ENCODE results near the gene MRPS27. TPM values are rescaled to one million over a fixed set of nuclear protein-coding genes. Genes with fewer than 3 reads are reported as not detected.

Gene MRPS27
- total and polyA plus RNA-seq, 10 donors, result 23.5 to 55.5 (median 42.6) TPM

- 90 to 97% (median 96%) methylated on average over 7 of the region's 7 CpGs for WGBS, 5 donors
- no peak overlapping the region for H3K27ac ChIP-seq
- TF ChIP-seq POLR2AphosphoS5 (IDR thresholded peaks at IDR 0.05) (no peak), POLR2A (IDR thresholded peaks at IDR 0.05) (no peak), CTCF (IDR thresholded peaks at IDR 0.05 in 8 of 11, conservative IDR thresholded peaks at IDR 0.05 in 3 of 11) (no peak)
- DNase-seq, result no peak
- intact Hi-C loops (cut with DNase I; ENCODE audit: low total_unique reads), result no loop called here
- H3K4me3 ChIP-seq, result no peak overlapping the region
- peaks cover 0 to 25% (median 3%) of the 10 kb centered on the region in 6 donors for H3K36me3 ChIP-seq
- H3K4me1 ChIP-seq, result no peaks in the 10 kb centered on the region
- H3K27me3 ChIP-seq (replicated peaks in 1 of 7), result no peaks in the 10 kb centered on the region
- H3K9me3 ChIP-seq, result peaks cover 0 to 10% (median 0%) of the 10 kb centered on the region in 8 donors
Measured at GRCh38 chr5:72273547-72273946, 46.5 kb downstream of the MRPS27 start.

- TF ChIP-seq CTCF (IDR thresholded peaks at IDR 0.05 in 8 of 11, conservative IDR thresholded peaks at IDR 0.05 in 3 of 11), result no peak
- no peak for TF ChIP-seq POLR2AphosphoS5 (IDR thresholded peaks at IDR 0.05)
- TF ChIP-seq POLR2A (IDR thresholded peaks at IDR 0.05), result no peak
- Histone ChIP-seq H3K27me3 (replicated peaks in 1 of 7) (no peaks in the 10 kb centered on the region), H3K27ac (no peak overlapping the region), H3K4me3 (no peak overlapping the region), H3K4me1 (no peaks in the 10 kb centered on the region), H3K9me3 (peaks cover 0 to 10% (median 0%) of the 10 kb centered on the region in 8 donors), H3K36me3 (peaks cover 0 to 14% (median 2%) of the 10 kb centered on the region in 6 donors)
- intact Hi-C loops (cut with DNase I; ENCODE audit: low total_unique reads), result no loop called here
- 73 to 80% (median 76%) methylated on average over 4 of the region's 4 CpGs for WGBS, 5 donors
- DNase-seq, result no peak
Measured at GRCh38 chr5:72272398-72272797, 47.6 kb downstream of the MRPS27 start.

- Histone ChIP-seq H3K4me1 (no peaks in the 10 kb centered on the region), H3K27ac (no peak overlapping the region), H3K4me3 (no peak overlapping the region), H3K36me3 (peaks cover 0 to 9% (median under 1%) of the 10 kb centered on the region in 6 donors), H3K9me3 (peaks cover 0 to 8% (median 0%) of the 10 kb centered on the region in 8 donors), H3K27me3 (replicated peaks in 1 of 7) (no peaks in the 10 kb centered on the region)
- TF ChIP-seq POLR2AphosphoS5 (IDR thresholded peaks at IDR 0.05) (no peak), CTCF (IDR thresholded peaks at IDR 0.05 in 8 of 11, conservative IDR thresholded peaks at IDR 0.05 in 3 of 11) (no peak), POLR2A (IDR thresholded peaks at IDR 0.05) (no peak)
- WGBS, 5 donors, result 77 to 94% (median 91%) methylated on average over 3 of the region's 3 CpGs
- intact Hi-C loops (cut with DNase I; ENCODE audit: low total_unique reads), result no loop called here
- no peak for DNase-seq
Measured at GRCh38 chr5:72271702-72272101, 48.3 kb downstream of the MRPS27 start.

- no peak overlapping the region for H3K4me3 ChIP-seq
- no peaks in the 10 kb centered on the region for H3K27me3 ChIP-seq (replicated peaks in 1 of 7)
- H3K36me3 ChIP-seq, result peaks cover 0 to 9% (median 0%) of the 10 kb centered on the region in 6 donors
- no peaks in the 10 kb centered on the region for H3K9me3 ChIP-seq
- TF ChIP-seq CTCF (IDR thresholded peaks at IDR 0.05 in 8 of 11, conservative IDR thresholded peaks at IDR 0.05 in 3 of 11), result no peak
- no peak for TF ChIP-seq POLR2AphosphoS5 (IDR thresholded peaks at IDR 0.05)
- no peak for TF ChIP-seq POLR2A (IDR thresholded peaks at IDR 0.05)
- 90 to 100% (median 97%) methylated on average over 4 of the region's 4 CpGs for WGBS, 5 donors
- H3K27ac ChIP-seq, result no peak overlapping the region
- H3K4me1 ChIP-seq, result no peaks in the 10 kb centered on the region
- no peak for DNase-seq
- intact Hi-C loops (cut with DNase I; ENCODE audit: low total_unique reads), result no loop called here
Measured at GRCh38 chr5:72270037-72270436, 50.0 kb downstream of the MRPS27 start.

All from spleen (tissue), 11 donors.